Psoas muscle (tissue), 8 donors: ENCODE measurements around the gene ZNF304. TPM values are rescaled to one million over a fixed set of nuclear protein-coding genes. Genes with fewer than 3 reads are reported as not detected.

Source experiments
- ATAC-seq, 4 donors: fragments of 200-7000 bp; cut with Tn5 transposase; one replicate each; pipeline ENCODE4 v1.9.1; 2020; ENCODE audit warnings: moderate library complexity in 3 of 4, mild to moderate bottlenecking in 2 of 4
- DNase-seq, 2 donors: peaks; one replicate each; pipeline ENCODE4 v3.0.0-alpha.2; 2020
- H3K27ac ChIP-seq: fragments of 200-600 bp; one replicate; pipeline ENCODE4 v1.8.0; 2022
- H3K27me3 ChIP-seq, 3 donors: fragments of 200-600 bp in 1 of 3; one replicate each; pipeline versions ENCODE4 v1.6.1 to v1.8.0; 2013 to 2022; ENCODE audit warnings: low read length in 2 of 3, mild to moderate bottlenecking in 2 of 3, moderate library complexity in 1 of 3; ENCODE audit not compliant: insufficient read depth in 3 of 3
- H3K36me3 ChIP-seq, 2 donors: fragments of 200-600 bp in 1 of 2; one replicate each; pipeline versions ENCODE4 v1.6.1 to v1.8.0; 2013 to 2022; ENCODE audit warnings: low read depth in 1 of 2, mild to moderate bottlenecking in 1 of 2, moderate library complexity in 1 of 2; ENCODE audit not compliant: insufficient read depth in 1 of 2
- H3K4me1 ChIP-seq: fragments of 200-600 bp; one replicate; pipeline ENCODE4 v1.8.0; 2022
- H3K4me3 ChIP-seq: fragments of 200-600 bp; one replicate; pipeline ENCODE4 v1.8.0; 2022; ENCODE audit warnings: mild to moderate bottlenecking
- H3K9me3 ChIP-seq: fragments of 200-600 bp; one replicate; pipeline ENCODE4 v1.8.0; 2022
- WGBS, 3 donors: extraction: QIAGEN DNeasy Blood & Tissue Kit; methylation state at CpG; one replicate each; pipeline versions ENCODE4 v1.1.6 to v1.1.7; 2013; 5-methylcytosine and 5-hydroxymethylcytosine counted together
- intact Hi-C, 2 donors: fragments of 100-400 bp; cut with DNase I; formaldehyde crosslinking; loops; one replicate each; pipeline versions ENCODE4 v1.11.0 to v1.14.2; 2022
- polyA plus RNA-seq, 3 donors: library from polyadenylated mRNA; stranded (reverse); fragments of 200-250 nt; gene quantifications; one replicate each; pipeline ENCODE4 v1.2.3, GENCODE V29; 2013
- total RNA-seq, 4 donors: library from RNA; stranded (reverse); fragmentation: NEBNext Ultra II Directional in 2 of 4; extraction: Animal tissue kit (Norgen Biotek cat#: 25700) in 2 of 4; gene quantifications; one replicate each; pipeline versions ENCODE4 v1.2.1 to v1.2.4, GENCODE V29; 2021 to 2023
- TF ChIP-seq, protein P1 (sequence below): fragments of 200-600 bp; IDR thresholded peaks from one replicate; pipeline ENCODE4 v1.8.0; 2022; ENCODE audit warnings: antibody characterized with exemption
- donor health status: healthy with polysubstance abuse.
- donor health status: DM: no; HTN: no; CAD: no; lungs with moderate emphysema.
- donor health status: Bipolar disorder and iron deficiency.
- donor health status: healthy.
- donor health status: DM: yes; HTN: yes; CAD: no.
- donor health status: DM: no; HTN: no; CAD: no.
- donor health status: DM: no; HTN: no; CAD: no.
- donor health status: DM: yes; HTN: yes; CAD: no.

ZNF304 gene
- total and polyA plus RNA-seq, 7 donors, result 2.3 to 8.8 (median 6.1) TPM

DNA sequence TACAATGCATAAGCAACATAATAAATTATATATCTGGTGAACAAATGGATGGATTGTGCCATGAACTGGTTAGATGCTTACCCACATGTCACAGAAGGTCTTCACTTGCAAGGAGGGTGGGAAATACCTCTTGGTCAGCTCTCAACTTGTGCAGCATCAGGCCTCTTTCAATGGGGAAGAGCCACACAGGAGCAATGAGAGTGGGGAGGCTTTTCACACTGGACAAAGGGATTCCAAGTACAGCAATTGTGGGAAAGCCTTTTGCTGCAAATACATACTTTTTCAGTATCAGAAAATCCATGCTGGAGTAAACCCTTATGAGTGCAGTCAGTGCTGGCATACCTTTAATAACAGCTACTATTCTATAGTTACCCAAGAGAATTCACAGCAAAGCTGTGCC is 42.6 kb upstream of the ZNF304 start:
- H3K4me3 ChIP-seq, result no peak overlapping the region
- ATAC-seq (peak in 1 of 4 donors; percentile 31), DNase-seq (no peak)
- peaks cover 4% of the 10 kb centered on the region for H3K9me3 ChIP-seq
- H3K27ac ChIP-seq, result no peak overlapping the region
- TF ChIP-seq, protein P1, sequence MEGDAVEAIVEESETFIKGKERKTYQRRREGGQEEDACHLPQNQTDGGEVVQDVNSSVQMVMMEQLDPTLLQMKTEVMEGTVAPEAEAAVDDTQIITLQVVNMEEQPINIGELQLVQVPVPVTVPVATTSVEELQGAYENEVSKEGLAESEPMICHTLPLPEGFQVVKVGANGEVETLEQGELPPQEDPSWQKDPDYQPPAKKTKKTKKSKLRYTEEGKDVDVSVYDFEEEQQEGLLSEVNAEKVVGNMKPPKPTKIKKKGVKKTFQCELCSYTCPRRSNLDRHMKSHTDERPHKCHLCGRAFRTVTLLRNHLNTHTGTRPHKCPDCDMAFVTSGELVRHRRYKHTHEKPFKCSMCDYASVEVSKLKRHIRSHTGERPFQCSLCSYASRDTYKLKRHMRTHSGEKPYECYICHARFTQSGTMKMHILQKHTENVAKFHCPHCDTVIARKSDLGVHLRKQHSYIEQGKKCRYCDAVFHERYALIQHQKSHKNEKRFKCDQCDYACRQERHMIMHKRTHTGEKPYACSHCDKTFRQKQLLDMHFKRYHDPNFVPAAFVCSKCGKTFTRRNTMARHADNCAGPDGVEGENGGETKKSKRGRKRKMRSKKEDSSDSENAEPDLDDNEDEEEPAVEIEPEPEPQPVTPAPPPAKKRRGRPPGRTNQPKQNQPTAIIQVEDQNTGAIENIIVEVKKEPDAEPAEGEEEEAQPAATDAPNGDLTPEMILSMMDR, result no peak
- peaks cover 1% of the 10 kb centered on the region for H3K4me1 ChIP-seq
- peaks cover 0 to 10% of the 10 kb centered on the region in 2 donors for H3K36me3 ChIP-seq
- intact Hi-C loops, result no loop called here
- H3K27me3 ChIP-seq, result no peaks in the 10 kb centered on the region

DNA sequence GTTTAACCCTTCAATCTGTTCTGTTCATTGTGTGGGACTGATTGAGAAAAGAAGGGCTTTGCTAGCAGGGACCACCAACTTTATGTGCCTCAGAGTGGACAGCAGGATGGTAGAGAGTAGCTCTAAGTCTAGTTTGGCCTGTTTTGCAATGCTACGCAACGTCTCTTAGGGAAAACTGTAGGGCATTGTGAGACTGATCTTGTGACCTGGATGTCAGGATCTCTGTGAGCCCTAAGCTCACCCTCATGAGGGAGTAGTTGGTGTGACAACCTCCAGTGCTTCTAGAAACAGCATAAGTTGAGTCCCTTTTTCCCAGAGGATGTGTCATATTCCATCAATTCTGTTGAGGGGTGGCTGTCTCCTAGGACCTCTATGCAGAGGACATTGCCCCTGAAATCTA is 40.3 kb upstream of the ZNF304 start:
- no peak for DNase-seq
- intact Hi-C loops, result no loop called here
- no peak overlapping the region for H3K27ac ChIP-seq
- TF ChIP-seq, protein P1, result no peak
- peaks cover 4% of the 10 kb centered on the region for H3K9me3 ChIP-seq
- no peak overlapping the region for H3K4me3 ChIP-seq
- no peaks in the 10 kb centered on the region for H3K27me3 ChIP-seq
- ATAC-seq, result peak in 1 of 4 donors; percentile 7
- H3K4me1 ChIP-seq, result no peaks in the 10 kb centered on the region
- WGBS, 3 donors, result 78 to 82% (median 81%) methylated on average over 2 of the region's 2 CpGs
- H3K36me3 ChIP-seq, result no peaks in the 10 kb centered on the region

DNA sequence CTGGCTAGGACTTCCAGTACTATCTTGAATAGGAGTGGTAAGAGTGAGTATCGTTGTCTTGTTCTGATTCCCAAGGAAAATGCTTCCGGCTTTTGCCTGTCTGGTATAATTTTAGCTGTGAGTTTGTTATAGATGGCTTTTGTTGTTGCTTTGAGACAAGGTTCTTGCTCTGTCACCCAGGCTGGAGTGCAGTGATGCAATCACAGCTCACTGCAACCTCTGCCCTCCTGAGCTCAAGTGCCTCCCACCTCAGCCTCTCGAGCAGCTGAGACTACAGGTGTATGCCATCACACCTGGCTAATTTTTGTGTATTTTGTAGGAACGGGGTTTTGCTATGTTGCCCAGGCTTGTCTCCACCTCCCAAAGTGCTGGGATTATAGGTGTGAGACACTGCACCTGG is 36.9 kb upstream of the ZNF304 start:
- intact Hi-C loops, result no loop called here
- ATAC-seq, result no peak
- peaks cover 0 to 3% (median 0%) of the 10 kb centered on the region in 3 donors for H3K27me3 ChIP-seq
- no peak overlapping the region for H3K4me3 ChIP-seq
- H3K27ac ChIP-seq, result no peak overlapping the region
- no peaks in the 10 kb centered on the region for H3K9me3 ChIP-seq
- DNase-seq, result no peak
- TF ChIP-seq, protein P1, result no peak
- no peaks in the 10 kb centered on the region for H3K4me1 ChIP-seq
- H3K36me3 ChIP-seq, result no peaks in the 10 kb centered on the region
- 74 to 81% (median 76%) methylated on average over 4 of the region's 4 CpGs for WGBS, 3 donors

DNA sequence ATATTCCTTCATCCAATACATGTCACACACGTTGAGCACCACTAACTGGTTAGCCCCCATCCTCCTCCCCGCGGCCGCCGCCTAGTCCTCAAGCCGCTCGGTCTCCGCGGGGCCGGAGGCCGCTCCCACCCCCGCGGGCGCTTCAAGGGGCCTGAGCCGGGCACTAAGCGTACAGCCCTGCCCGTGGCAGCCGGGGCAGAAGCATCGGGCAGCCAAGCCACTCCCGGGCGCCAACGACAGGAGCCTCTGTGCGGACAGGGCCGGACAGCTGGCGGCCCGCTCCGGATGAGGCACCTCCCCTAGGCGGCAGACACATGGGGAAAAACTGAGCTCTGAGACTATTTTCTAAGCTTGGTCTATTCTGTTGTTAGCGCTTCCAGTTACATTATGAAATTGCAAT is 33.6 kb upstream of the ZNF304 start:
- peak overlapping the region; percentile 54 for H3K4me3 ChIP-seq
- H3K36me3 ChIP-seq, result no peaks in the 10 kb centered on the region
- peaks cover 12% of the 10 kb centered on the region for H3K4me1 ChIP-seq
- H3K9me3 ChIP-seq, result no peaks in the 10 kb centered on the region
- ATAC-seq (peak; percentile 50 to 66 (median 60)), DNase-seq (peak; percentile 27 to 71)
- H3K27ac ChIP-seq, result peak overlapping the region; percentile 32
- WGBS, 3 donors, result 6 to 19% (median 14%) methylated on average over 29 of the region's 29 CpGs
- TF ChIP-seq, protein P1, result no peak
- intact Hi-C loops, result loop anchor here (2.0 to 5.0 kb wide), 2 partner anchors 15 to 35 kb away; partner anchors contain the start of gene ZNF460 (in 1 of the 2)
- H3K27me3 ChIP-seq, result peaks cover 0 to 3% (median 0%) of the 10 kb centered on the region in 3 donors

DNA sequence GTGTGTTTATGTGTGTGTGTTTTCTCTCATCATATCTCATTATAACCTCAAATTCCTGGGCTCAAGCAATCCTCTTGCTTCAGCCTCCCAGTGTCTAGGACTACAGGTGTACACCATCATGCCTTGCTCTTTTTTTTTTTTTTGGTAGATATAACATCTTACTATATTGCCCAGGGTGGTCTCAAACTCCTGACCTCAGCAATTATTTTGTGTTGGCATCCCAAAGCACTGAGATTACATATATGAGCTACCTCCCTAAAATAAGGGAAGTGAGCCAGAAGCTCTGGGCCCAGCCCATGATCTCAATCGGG is 31.2 kb upstream of the ZNF304 start:
- H3K27ac ChIP-seq, result peak overlapping the region; percentile 92

More for the DNA sequence above, 31.2 kb upstream of the ZNF304 start:
- Histone ChIP-seq H3K36me3 (peaks cover 0 to 17% of the 10 kb centered on the region in 2 donors), H3K9me3 (no peaks in the 10 kb centered on the region), H3K4me1 (peaks cover 12% of the 10 kb centered on the region), H3K27me3 (peaks cover 0 to 3% (median 0%) of the 10 kb centered on the region in 3 donors), H3K4me3 (peak overlapping the region; percentile 84)
- intact Hi-C loops, result loop anchor here (1.0 to 10.0 kb wide), 4 partner anchors 31 to 75 kb away; partner anchors contain the start of genes ZNF460 (in 2 of the 2), ZNF304 (in 1 of the 2) and ZNF805 (in 1 of the 2)
- 0% methylated on average over 1 of the region's 1 CpG for WGBS, 3 donors
- TF ChIP-seq, protein P1, result no peak
- DNase-seq (no peak), ATAC-seq (peak in 3 of 4 donors; percentile 39 to 41 (median 39))
